OCI-LY7 (cell line): ENCODE measurements around the gene STARD3. TPM values are rescaled to one million over a fixed set of nuclear protein-coding genes. Genes with fewer than 3 reads are reported as not detected.
A peak's percentile ranks its signal among the peaks of the same experiment; 100 is the strongest.

ENCODE experiments used
- BruUV-seq: library from RNA; stranded (reverse); fragments of 400-500 nt; replicated peaks from 2 replicates; lab custom pipeline; 2021; lab: Mats Ljungman, UMichigan
- CTCF ChIA-PET: fragments of 300-600 bp; sonication (Branson Sonifier 250); formaldehyde crosslinking; loops from one replicate; lab custom pipeline; 2022; ENCODE audit warnings: antibody characterized with exemption; ENCODE audit not compliant: unreplicated experiment; lab: Charles Lee
- POLR2A ChIA-PET: fragments of 300-600 bp; sonication (Branson Sonifier 250); formaldehyde crosslinking; loops from one replicate; lab custom pipeline; 2022; ENCODE audit warnings: antibody characterized with exemption; lab: Charles Lee
- DNase-seq: peaks from one replicate; pipeline ENCODE4 v3.0.0-alpha.2; 2015; ENCODE audit warnings: low spot score
- H2AFZ ChIP-seq: fragments of 200-600 bp; sonication (generic), shearing (Covaris generic); 2 replicates; pipeline ENCODE4 v1.6.1; 2014; ENCODE audit warnings: mild to moderate bottlenecking, antibody characterized with exemption, low read length, moderate library complexity
- H3K27ac ChIP-seq: fragments of 200-600 bp; sonication (generic); 2 replicates; pipeline ENCODE4 v1.5.1; 2014; ENCODE audit warnings: mixed run types, low read depth, mild to moderate bottlenecking, moderate library complexity, low read length, inconsistent platforms; ENCODE audit not compliant: poor library complexity, severe bottlenecking
- H3K36me3 ChIP-seq: fragments of 200-600 bp; sonication (generic); 2 replicates; pipeline ENCODE4 v1.6.1; 2014; ENCODE audit warnings: mild to moderate bottlenecking, antibody characterized with exemption, low read length, moderate library complexity, mixed read lengths; ENCODE audit not compliant: insufficient read depth
- H3K4me1 ChIP-seq: fragments of 200-600 bp; sonication (generic); 2 replicates; pipeline ENCODE4 v1.5.1; 2014; ENCODE audit warnings: mild to moderate bottlenecking, low read length; ENCODE audit not compliant: insufficient read depth, poor library complexity, severe bottlenecking
- H3K4me2 ChIP-seq: fragments of 200-600 bp; sonication (generic); 2 replicates; pipeline ENCODE4 v1.6.1; 2014; ENCODE audit warnings: mild to moderate bottlenecking, low read length
- H3K4me3 ChIP-seq: fragments of 200-600 bp; sonication (generic); 2 replicates; pipeline ENCODE4 v1.5.1; 2014; ENCODE audit warnings: mild to moderate bottlenecking, low read depth, low read length; ENCODE audit not compliant: poor library complexity, severe bottlenecking
- H3K79me2 ChIP-seq: fragments of 200-600 bp; sonication (generic); 2 replicates; pipeline ENCODE4 v1.6.1; 2016; ENCODE audit warnings: low read depth, mild to moderate bottlenecking, low read length, moderate library complexity, mixed read lengths; ENCODE audit not compliant: insufficient read depth
- H3K9me2 ChIP-seq: fragments of 200-600 bp; sonication (generic); 2 replicates; pipeline ENCODE4 v1.6.1; 2016; ENCODE audit warnings: mild to moderate bottlenecking, low read length, mixed read lengths; ENCODE audit not compliant: insufficient read depth
- H3K9me3 ChIP-seq: fragments of 200-600 bp; sonication (generic); 2 replicates; pipeline ENCODE4 v1.6.1; 2014; ENCODE audit warnings: mild to moderate bottlenecking, mixed run types, low read length, mixed read lengths
- H4K20me1 ChIP-seq: fragments of 200-600 bp; sonication (generic); 2 replicates; pipeline ENCODE4 v1.6.1; 2014; ENCODE audit warnings: mild to moderate bottlenecking, antibody characterized with exemption, low read length, moderate library complexity, mixed read lengths; ENCODE audit not compliant: insufficient read depth
- EZH2phosphoT487 ChIP-seq: fragments of 200-600 bp; sonication (generic); IDR thresholded peaks from 2 replicates; pipeline ENCODE4 v1.6.1; 2018; ENCODE audit warnings: low read depth, borderline replicate concordance, mild to moderate bottlenecking, mixed run types, antibody characterized with exemption, low read length, moderate library complexity, mixed read lengths
- intact Hi-C: fragments of 100-400 bp; cut with micrococcal nuclease; formaldehyde crosslinking; loops from one replicate; pipeline ENCODE4 v1.10.0; 2022; ENCODE audit not compliant: unreplicated experiment
- total RNA-seq, 2 experiments: library from RNA; depleted of rRNA in 1 of 2; stranded (reverse); fragments of >200 nt in 1 of 2; shearing (Covaris generic) in 1 of 2; gene quantifications; 2 replicates each; pipeline ENCODE4 v1.2.3, GENCODE V29; 2014 to 2022
- TF ChIP-seq, protein P1 (sequence below): fragments of 200-600 bp; sonication (generic); conservative IDR thresholded peaks from 2 replicates; pipeline ENCODE4 v1.5.1; 2014; ENCODE audit warnings: mild to moderate bottlenecking, antibody characterized with exemption, low read length, moderate library complexity, mixed read lengths

The STARD3 gene
- total RNA-seq, 2 experiments from 2014 or later: 36.5 to 54.2 TPM

DNA sequence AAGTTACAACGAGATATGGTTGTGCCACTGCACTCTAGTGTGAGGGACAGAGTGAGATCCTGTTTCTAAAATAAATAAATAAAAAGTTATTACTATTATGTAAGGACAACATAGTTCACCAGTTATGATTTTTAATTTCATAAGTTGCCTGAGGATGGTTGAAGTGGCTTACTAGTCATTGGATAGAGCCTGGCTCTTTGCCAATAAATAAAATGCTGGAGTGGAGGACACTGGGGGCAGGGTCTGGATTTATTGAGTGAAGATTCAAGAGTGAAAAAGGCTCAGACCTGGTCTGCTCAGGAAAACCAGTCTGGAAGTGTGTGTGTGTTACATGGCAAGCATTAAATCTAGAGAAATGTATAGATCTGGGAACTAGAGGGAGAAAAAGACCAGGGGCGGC lies 2.1 kb downstream of the STARD3 start:
- DNase-seq: no peak
- intact Hi-C loops: no loop called here
- Histone ChIP-seq H3K27ac (no peak overlapping the region), H3K9me3 (no peaks in the 10 kb centered on the region), H3K36me3 (no peaks in the 10 kb centered on the region), H3K79me2 (peaks cover 20% of the 10 kb centered on the region), H4K20me1 (peaks cover 8% of the 10 kb centered on the region; the same call in 1 of the 2 replicates), H3K4me2 (peak overlapping the region; percentile 95; the same call in 1 of the 2 replicates), H3K9me2 (no peaks in the 10 kb centered on the region), H3K4me1 (peaks cover 31% of the 10 kb centered on the region), H3K4me3 (no peak overlapping the region), H2AFZ (no peak overlapping the region)
- POLR2A ChIA-PET: interaction anchor here (0.6 kb wide), 1 partner anchor 98 kb away, joined by 8 read pairs; no protein-coding TSS in a partner anchor
- TF ChIP-seq, protein P1, sequence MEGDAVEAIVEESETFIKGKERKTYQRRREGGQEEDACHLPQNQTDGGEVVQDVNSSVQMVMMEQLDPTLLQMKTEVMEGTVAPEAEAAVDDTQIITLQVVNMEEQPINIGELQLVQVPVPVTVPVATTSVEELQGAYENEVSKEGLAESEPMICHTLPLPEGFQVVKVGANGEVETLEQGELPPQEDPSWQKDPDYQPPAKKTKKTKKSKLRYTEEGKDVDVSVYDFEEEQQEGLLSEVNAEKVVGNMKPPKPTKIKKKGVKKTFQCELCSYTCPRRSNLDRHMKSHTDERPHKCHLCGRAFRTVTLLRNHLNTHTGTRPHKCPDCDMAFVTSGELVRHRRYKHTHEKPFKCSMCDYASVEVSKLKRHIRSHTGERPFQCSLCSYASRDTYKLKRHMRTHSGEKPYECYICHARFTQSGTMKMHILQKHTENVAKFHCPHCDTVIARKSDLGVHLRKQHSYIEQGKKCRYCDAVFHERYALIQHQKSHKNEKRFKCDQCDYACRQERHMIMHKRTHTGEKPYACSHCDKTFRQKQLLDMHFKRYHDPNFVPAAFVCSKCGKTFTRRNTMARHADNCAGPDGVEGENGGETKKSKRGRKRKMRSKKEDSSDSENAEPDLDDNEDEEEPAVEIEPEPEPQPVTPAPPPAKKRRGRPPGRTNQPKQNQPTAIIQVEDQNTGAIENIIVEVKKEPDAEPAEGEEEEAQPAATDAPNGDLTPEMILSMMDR: no peak
- no peak for TF ChIP-seq EZH2phosphoT487
- BruUV-seq: no TSS peak
- CTCF ChIA-PET: interaction anchor here (0.5 kb wide), 1 partner anchor 91 kb away, joined by 10 read pairs; no protein-coding TSS in a partner anchor

GRCh38 chr17:39639566-39640458 lies 2.9 kb downstream of the STARD3 start:
- Histone ChIP-seq H3K4me1 (peaks cover 31% of the 10 kb centered on the region), H3K36me3 (no peaks in the 10 kb centered on the region), H3K27ac (no peak overlapping the region), H3K79me2 (peaks cover 20% of the 10 kb centered on the region), H3K4me3 (no peak overlapping the region), H4K20me1 (peaks cover 8% of the 10 kb centered on the region; the same call in 1 of the 2 replicates), H3K9me2 (no peaks in the 10 kb centered on the region), H3K4me2 (no peak overlapping the region), H3K9me3 (no peaks in the 10 kb centered on the region), H2AFZ (no peak overlapping the region)
- TF ChIP-seq, protein P1: no peak
- no peak for TF ChIP-seq EZH2phosphoT487
- DNase-seq: no peak
- POLR2A ChIA-PET: interaction anchor here (0.6 kb wide), 1 partner anchor 292 kb away, joined by 3 read pairs; no protein-coding TSS in a partner anchor
- BruUV-seq: no TSS peak
- CTCF ChIA-PET: interaction anchor here (1.1 kb wide), 1 partner anchor 9 kb away, joined by 3 read pairs; no protein-coding TSS in a partner anchor
- intact Hi-C loops: no loop called here
